Measurements from ENCODE around the gene NHSL2.
A peak's percentile ranks its signal among the peaks of the same experiment; 100 is the strongest.

The NHSL2 gene

DNA sequence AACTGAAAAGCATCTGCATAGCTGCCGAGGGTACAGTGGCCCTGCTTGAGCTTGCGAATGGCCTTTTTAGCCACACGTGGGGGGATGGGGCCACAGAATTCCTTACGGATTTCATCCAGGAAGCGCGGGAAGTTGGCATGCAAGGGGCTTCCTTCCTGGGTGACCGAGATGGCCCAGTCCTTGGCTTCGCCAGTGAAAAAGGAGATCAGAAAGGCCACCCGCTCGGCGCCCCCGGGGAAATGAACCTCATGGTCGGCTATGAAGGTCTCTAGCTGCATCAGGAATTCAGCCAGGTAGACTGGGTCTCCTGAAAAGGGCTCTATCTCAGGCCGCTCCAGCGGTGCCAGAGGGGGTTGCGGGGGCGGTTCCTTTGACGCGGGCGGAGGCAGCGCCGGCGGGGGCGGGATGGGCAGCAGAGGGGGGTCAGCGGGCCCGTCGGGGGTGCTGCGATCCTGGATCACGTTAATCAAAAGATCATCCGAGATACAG, 220.2 kb downstream of the NHSL2 start:
- ChIA-PET CTCF (interaction anchor here (1.0 kb wide), 1 partner anchor 23 kb away, joined by 4 read pairs; no protein-coding TSS in a partner anchor), POLR2A (no interaction called here)
- DNase-seq (ENCODE audit: extremely low spot score): no peak
- TF ChIP-seq, protein P1, sequence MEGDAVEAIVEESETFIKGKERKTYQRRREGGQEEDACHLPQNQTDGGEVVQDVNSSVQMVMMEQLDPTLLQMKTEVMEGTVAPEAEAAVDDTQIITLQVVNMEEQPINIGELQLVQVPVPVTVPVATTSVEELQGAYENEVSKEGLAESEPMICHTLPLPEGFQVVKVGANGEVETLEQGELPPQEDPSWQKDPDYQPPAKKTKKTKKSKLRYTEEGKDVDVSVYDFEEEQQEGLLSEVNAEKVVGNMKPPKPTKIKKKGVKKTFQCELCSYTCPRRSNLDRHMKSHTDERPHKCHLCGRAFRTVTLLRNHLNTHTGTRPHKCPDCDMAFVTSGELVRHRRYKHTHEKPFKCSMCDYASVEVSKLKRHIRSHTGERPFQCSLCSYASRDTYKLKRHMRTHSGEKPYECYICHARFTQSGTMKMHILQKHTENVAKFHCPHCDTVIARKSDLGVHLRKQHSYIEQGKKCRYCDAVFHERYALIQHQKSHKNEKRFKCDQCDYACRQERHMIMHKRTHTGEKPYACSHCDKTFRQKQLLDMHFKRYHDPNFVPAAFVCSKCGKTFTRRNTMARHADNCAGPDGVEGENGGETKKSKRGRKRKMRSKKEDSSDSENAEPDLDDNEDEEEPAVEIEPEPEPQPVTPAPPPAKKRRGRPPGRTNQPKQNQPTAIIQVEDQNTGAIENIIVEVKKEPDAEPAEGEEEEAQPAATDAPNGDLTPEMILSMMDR (IDR thresholded peaks at IDR 0.05; ENCODE audit: control extremely low read depth, extremely low read depth, low read depth, missing control alignments): no peak

DNA sequence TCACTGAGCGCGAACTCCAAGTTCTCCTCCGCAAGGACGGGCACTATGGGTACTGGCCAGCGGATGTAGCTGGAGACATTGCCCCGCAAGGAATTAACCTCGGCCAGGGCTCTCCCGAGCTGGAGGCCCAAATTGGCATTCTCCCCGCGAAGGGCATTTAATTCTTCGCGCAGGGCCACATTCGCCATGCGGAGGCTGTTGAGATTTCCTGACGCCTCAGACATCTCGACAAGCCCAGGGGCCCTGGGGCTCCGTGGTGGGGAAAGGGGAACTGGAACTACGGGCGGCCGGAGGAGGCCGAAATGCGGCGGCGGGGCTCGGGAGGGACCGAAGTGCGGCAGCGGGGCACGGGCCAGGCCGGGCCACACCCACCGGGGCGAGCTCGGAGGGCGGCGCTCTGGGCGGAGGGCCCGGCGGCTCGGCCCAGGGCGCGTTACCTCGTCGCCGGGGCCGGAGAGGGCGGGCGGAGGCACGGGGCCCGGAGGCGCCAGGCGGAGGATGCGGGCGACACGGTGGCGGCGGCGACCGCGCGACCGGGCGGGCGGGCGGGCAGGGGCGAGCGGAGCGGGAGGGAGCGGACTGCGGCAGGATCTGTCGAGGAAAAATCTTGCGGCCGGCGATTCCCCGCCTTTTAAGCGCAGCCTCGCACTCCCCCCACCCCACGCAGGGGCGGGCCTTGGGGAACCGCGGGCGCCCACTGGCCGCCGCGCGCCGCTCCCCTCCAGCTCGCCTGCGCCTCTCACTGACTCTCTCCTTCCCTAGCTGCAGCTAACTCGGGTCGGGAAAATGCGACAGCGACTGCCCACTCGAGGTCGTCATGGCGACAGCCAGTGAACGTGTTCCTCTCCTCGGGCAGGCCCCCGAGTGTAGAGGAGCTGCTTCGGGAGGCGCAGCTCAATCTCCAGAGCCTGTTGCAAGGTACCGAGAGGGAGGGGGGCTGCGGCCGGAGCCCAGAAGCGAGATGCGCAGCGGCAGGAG, 221.0 kb downstream of the NHSL2 start, which contains the start of gene RTL5:
TSS of gene RTL5 (minus strand) at position 599 of the 978 bp plus-strand sequence.
- POLR2A ChIA-PET: interaction anchor here (0.6 kb wide), 1 partner anchor 137 kb away, joined by 3 read pairs; no protein-coding TSS in a partner anchor

DNA sequence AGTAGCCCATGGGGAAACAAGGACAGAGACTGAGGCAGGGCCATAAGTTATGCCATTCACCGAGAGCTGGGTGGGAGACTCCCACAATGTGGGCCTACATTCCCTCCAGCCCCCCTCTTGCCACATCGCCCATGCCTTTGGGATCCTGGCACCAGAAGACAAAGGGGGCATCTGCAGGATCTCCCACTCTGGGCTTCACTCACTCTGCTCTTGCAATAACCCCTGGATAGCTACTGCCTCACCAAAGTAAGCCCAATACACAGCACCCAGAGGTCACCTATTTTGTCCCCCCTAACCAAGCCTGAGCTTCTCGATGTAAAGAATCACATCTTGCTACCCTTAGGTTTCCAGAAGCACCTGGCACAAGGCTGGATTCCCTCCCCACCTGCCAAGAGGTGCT, 221.8 kb downstream of the NHSL2 start:
- TF ChIP-seq, protein P1 (IDR thresholded peaks at IDR 0.05; ENCODE audit: control extremely low read depth, extremely low read depth, low read depth, missing control alignments): no peak
- DNase-seq (ENCODE audit: extremely low spot score): no peak
- POLR2A ChIA-PET: interaction anchor here (0.6 kb wide), 1 partner anchor 136 kb away, joined by 3 read pairs; no protein-coding TSS in a partner anchor
- CTCF ChIA-PET: interaction anchor here (1.1 to 2.2 kb wide), 4 partner anchors 19 to 145 kb away, joined by 3 to 11 read pairs (median 4); partner anchors contain the start of gene RPS4X

More for the DNA sequence above, 221.0 kb downstream of the NHSL2 start, which contains the start of gene RTL5:
- DNase-seq (ENCODE audit: extremely low spot score): peak; percentile 59
- CTCF ChIA-PET: interaction anchor here (1.0 to 2.2 kb wide), 5 partner anchors 20 to 145 kb away, joined by 3 to 11 read pairs (median 4); partner anchors contain the start of gene RPS4X
- TF ChIP-seq, protein P1 (IDR thresholded peaks at IDR 0.05; ENCODE audit: control extremely low read depth, extremely low read depth, low read depth, missing control alignments): no peak

DNA sequence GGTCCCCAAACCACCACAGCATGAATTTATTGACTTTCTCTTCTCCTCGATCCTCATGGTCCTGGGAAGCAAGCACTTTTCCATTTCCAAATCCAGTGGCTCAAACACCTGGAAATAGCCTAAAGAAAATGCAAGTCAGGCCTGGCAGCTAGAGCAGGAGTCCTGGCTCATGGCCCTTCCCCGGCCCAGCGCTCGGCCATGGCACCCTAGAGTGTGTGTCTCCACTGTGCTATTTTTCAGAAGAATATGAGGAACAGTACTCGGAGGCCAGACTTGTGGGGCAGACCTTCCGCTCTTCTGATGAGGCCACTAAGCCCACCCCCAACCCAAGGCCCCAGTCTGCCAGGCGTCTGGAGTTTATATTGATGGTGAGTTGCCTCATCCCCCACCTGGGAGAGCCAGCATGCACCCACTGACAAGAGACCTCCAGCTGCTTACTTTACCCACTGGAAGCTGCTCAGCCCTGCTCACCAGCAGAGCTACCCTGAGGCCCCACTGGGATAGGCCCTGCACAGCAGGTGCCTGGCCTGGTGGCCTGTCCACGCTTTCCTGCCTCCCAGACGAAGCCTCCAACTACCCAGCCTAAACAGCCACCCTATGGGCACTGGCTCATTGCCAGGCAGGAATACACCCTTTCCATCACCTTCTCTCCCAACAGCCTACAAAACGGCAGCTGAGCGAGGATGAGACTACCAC, 223.4 kb downstream of the NHSL2 start:
- TF ChIP-seq, protein P1 (IDR thresholded peaks at IDR 0.05; ENCODE audit: control extremely low read depth, extremely low read depth, low read depth, missing control alignments): no peak
- ChIA-PET POLR2A (no interaction called here), CTCF (no interaction called here)
- DNase-seq (ENCODE audit: extremely low spot score): no peak

DNA sequence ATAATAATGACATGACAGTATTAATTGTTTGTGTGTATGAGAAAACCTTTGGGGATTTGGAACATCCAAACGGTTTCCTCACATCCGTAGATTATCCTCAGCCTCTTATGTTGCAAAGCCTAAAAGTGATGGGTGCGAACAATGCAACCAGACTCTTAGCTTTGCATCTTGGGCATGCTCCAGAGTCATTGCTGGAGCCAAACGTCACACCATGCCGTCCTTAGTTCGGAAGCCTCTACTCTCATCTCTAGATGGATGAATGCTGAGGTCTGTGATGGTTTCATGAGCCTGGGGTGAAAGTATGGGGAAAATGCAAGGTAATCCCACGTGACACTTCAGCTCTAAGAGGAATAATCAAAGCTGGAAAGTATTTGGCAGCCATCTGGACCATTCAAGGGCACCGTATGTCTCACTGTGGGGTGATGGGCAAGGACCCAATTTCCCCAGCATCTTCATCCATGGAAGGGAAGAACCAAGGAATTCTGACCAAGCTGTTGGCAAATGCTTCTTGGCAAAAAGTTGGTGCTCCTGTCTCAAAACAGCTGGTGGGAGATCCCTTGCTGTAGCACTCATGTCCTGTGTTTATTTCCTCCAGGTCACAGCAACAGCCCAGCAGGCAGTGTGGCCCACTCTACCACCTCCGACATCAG, 227.3 kb downstream of the NHSL2 start:
- ChIA-PET POLR2A (no interaction called here), CTCF (interaction anchor here (1.5 kb wide), 1 partner anchor 11 kb away, joined by 3 read pairs; no protein-coding TSS in a partner anchor)
- no peak for DNase-seq (ENCODE audit: extremely low spot score)
- TF ChIP-seq, protein P1 (IDR thresholded peaks at IDR 0.05; ENCODE audit: control extremely low read depth, extremely low read depth, low read depth, missing control alignments): no peak

Measured in GM10248 (cell line).